PC-3 (cell line): Measurements from ENCODE around the gene PLPP7. TPM values are rescaled to one million over a fixed set of nuclear protein-coding genes. Genes with fewer than 3 reads are reported as not detected.
A peak's percentile ranks its signal among the peaks of the same experiment; 100 is the strongest.

Experiments used
- ATAC-seq: fragments of 200-7000 bp; cut with Tn5 transposase; 2 replicates; pipeline ENCODE4 v1.9.1; 2020; ENCODE audit warnings: mild to moderate bottlenecking, moderate library complexity
- BruUV-seq: library from RNA; stranded (reverse); fragments of 400-500 nt; replicated peaks from 2 replicates; lab custom pipeline; 2021; lab: Mats Ljungman, UMichigan
- CTCF ChIA-PET: fragments of 300-600 bp; sonication (Branson Sonifier 250); formaldehyde crosslinking; loops from one replicate; lab custom pipeline; 2022; ENCODE audit warnings: antibody characterized with exemption; lab: Charles Lee
- POLR2A ChIA-PET: fragments of 300-600 bp; sonication (Branson Sonifier 250); formaldehyde crosslinking; loops from one replicate; lab custom pipeline; 2022; ENCODE audit warnings: antibody characterized with exemption; ENCODE audit not compliant: unreplicated experiment; lab: Charles Lee
- DNase-seq: peaks from one replicate; pipeline ENCODE4 v3.0.0-alpha.2; 2015
- H2AFZ ChIP-seq: fragments of 300-600 bp; sonication (generic); 2 replicates; pipeline ENCODE4 v1.6.0; 2016; ENCODE audit warnings: antibody characterized with exemption, low read length
- H3F3A ChIP-seq: fragments of 300-600 bp; sonication (generic); one replicate; pipeline ENCODE4 v1.6.0; 2017; ENCODE audit warnings: antibody characterized with exemption, low read length, control low read depth, mild to moderate bottlenecking; ENCODE audit not compliant: unreplicated experiment
- H3K27ac ChIP-seq: fragments of 300-600 bp; sonication (generic); 2 replicates; pipeline ENCODE4 v1.5.1; 2016; ENCODE audit warnings: mild to moderate bottlenecking, low read length
- H3K27me3 ChIP-seq: fragments of 300-600 bp; sonication (generic); 2 replicates; pipeline ENCODE4 v1.6.1; 2016; ENCODE audit warnings: low read length, mixed read lengths
- H3K36me3 ChIP-seq: fragments of 300-600 bp; sonication (generic); 2 replicates; pipeline ENCODE4 v1.6.1; 2016; ENCODE audit warnings: low read depth, mixed run types, low read length, mixed read lengths
- H3K4me1 ChIP-seq: fragments of 300-600 bp; sonication (generic); 2 replicates; pipeline ENCODE4 v1.5.1; 2016; ENCODE audit warnings: low read length; ENCODE audit not compliant: insufficient read depth
- H3K4me2 ChIP-seq: fragments of 300-600 bp; sonication (generic); 2 replicates; pipeline ENCODE4 v1.6.0; 2016; ENCODE audit warnings: low read length
- H3K4me3 ChIP-seq: fragments of 300-600 bp; sonication (generic); 2 replicates; pipeline ENCODE4 v1.5.1; 2016; ENCODE audit warnings: mild to moderate bottlenecking, low read length, mixed read lengths
- H3K79me2 ChIP-seq: fragments of 300-600 bp; sonication (generic); 2 replicates; pipeline ENCODE4 v1.6.1; 2017; ENCODE audit warnings: low read length, mixed read lengths
- H3K9ac ChIP-seq: fragments of 300-600 bp; sonication (generic); 2 replicates; pipeline ENCODE4 v1.6.0; 2016; ENCODE audit warnings: mild to moderate bottlenecking, low read length
- H3K9me2 ChIP-seq: fragments of 300-600 bp; sonication (generic); replicated peaks from 2 replicates; pipeline ENCODE4 v1.6.1; 2016; ENCODE audit warnings: mixed run types, low read length, mixed read lengths
- H3K9me3 ChIP-seq: fragments of 300-600 bp; sonication (generic); 2 replicates; pipeline ENCODE4 v1.6.1; 2016; ENCODE audit warnings: low read length, mixed read lengths
- H4K20me1 ChIP-seq: fragments of 300-600 bp; sonication (generic); 2 replicates; pipeline ENCODE4 v1.6.1; 2016; ENCODE audit warnings: low read length, mixed read lengths
- EZH2 ChIP-seq: fragments of 300-600 bp; sonication (generic); IDR thresholded peaks from one replicate; pipeline ENCODE4 v1.6.1; 2017; ENCODE audit warnings: antibody characterized with exemption, mild to moderate bottlenecking, low read length; ENCODE audit not compliant: unreplicated experiment
- EZH2phosphoT487 ChIP-seq: fragments of 300-600 bp; sonication (generic); IDR thresholded peaks from 2 replicates; pipeline ENCODE4 v1.6.1; 2018; ENCODE audit warnings: mild to moderate bottlenecking, antibody characterized with exemption, low read length, borderline replicate concordance
- intact Hi-C: fragments of 100-400 bp; cut with micrococcal nuclease; formaldehyde crosslinking; loops from 2 replicates; pipeline ENCODE4 v1.9.0; 2023
- total RNA-seq: library from RNA; depleted of rRNA; stranded (reverse); fragments of >200 nt; gene quantifications from 2 replicates; pipeline ENCODE4 v1.2.3, GENCODE V29; 2014
- TF ChIP-seq, protein P1 (sequence below): fragments of 300-600 bp; sonication (generic); conservative IDR thresholded peaks from 2 replicates; pipeline ENCODE4 v1.5.1; 2017; ENCODE audit warnings: antibody characterized with exemption, low read depth, mild to moderate bottlenecking, low read length

The PLPP7 gene
- total RNA-seq, 1 experiment from 2014 or later: not detected

DNA sequence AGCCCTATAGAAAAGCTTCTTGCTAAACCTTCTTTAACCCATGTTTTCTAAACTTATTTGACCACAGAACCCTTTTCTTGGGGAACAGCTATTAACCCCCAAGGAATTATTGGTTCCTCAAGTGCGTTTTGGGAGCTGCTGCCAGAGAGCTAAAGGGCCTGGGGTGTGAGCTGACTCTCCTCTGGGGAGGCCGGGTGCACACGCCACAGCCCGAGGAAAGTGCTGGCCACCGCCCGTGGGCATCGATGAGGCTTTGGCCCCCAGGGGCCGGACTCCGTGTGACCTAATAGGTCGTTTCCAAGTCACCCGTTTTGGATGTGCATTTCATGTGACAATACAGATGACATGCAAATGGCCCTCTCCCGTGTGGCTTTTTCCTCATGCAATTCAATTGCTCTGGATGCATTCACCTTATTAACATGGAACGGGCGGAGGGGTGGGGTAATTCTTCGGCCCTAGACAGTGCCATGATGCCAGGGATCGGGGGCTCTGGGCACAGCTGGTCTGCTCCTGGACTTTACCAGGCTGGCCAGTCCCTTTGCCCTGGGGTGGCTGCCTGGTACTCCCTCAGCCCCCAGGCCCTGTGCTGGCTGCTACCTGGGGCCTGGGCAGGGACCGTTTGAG is 19.5 kb downstream of the PLPP7 start:
- Histone ChIP-seq H3K4me1 (no peaks in the 10 kb centered on the region), H3K27ac (no peak overlapping the region), H3F3A (no peaks in the 10 kb centered on the region), H3K79me2 (no peaks in the 10 kb centered on the region), H2AFZ (no peak overlapping the region), H3K9me2 (no peaks in the 10 kb centered on the region), H3K9me3 (no peaks in the 10 kb centered on the region), H3K4me3 (no peak overlapping the region), H3K27me3 (no peaks in the 10 kb centered on the region), H3K36me3 (no peaks in the 10 kb centered on the region), H3K9ac (no peak overlapping the region), H3K4me2 (no peak overlapping the region), H4K20me1 (no peaks in the 10 kb centered on the region)
- POLR2A ChIA-PET: no interaction called here
- TF ChIP-seq, protein P1, sequence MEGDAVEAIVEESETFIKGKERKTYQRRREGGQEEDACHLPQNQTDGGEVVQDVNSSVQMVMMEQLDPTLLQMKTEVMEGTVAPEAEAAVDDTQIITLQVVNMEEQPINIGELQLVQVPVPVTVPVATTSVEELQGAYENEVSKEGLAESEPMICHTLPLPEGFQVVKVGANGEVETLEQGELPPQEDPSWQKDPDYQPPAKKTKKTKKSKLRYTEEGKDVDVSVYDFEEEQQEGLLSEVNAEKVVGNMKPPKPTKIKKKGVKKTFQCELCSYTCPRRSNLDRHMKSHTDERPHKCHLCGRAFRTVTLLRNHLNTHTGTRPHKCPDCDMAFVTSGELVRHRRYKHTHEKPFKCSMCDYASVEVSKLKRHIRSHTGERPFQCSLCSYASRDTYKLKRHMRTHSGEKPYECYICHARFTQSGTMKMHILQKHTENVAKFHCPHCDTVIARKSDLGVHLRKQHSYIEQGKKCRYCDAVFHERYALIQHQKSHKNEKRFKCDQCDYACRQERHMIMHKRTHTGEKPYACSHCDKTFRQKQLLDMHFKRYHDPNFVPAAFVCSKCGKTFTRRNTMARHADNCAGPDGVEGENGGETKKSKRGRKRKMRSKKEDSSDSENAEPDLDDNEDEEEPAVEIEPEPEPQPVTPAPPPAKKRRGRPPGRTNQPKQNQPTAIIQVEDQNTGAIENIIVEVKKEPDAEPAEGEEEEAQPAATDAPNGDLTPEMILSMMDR: no peak
- TF ChIP-seq EZH2: no peak
- TF ChIP-seq EZH2phosphoT487: no peak
- CTCF ChIA-PET: no interaction called here
- intact Hi-C loops: no loop called here
- no peak for ATAC-seq
- no peak for DNase-seq
- BruUV-seq: no TSS peak

DNA sequence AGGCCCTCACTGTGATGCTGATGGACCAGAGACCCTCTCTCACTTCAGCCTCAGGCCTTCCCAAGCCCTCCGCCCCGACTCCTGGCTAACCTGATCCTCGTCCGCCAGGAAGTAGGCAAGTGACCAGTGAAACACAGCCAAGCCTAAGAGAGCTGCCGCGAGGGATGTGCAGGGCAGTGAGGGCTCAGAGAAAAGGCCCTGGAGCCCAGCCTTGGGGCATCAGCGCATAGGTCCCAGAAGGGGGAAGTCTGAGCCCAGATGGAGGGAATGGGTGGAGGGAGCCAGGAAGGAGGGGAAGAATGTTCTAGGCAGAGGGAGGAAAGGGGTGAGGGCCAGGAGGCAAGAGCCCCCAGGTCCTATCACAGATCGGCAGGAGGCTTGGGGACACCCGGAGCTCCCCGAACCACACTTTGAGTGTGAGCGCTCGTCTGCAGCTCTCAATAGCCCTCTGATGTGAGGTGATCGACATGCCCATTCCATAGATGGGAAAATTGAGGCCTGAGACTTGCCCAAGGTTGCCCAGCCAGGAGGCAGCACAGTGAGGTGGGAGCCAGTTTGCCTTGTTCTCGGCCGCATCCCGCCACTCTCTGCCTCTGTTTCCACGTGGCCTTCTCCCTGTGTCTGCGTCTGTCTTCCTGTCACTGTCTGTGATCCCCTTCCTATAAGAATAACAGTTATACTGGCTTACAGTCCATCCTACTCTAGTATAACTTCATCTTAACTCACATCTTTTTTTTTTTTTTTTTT is 20.2 kb downstream of the PLPP7 start:
- Histone ChIP-seq H3K27me3 (no peaks in the 10 kb centered on the region), H3K4me2 (no peak overlapping the region), H3K9me3 (no peaks in the 10 kb centered on the region), H3K4me3 (no peak overlapping the region), H2AFZ (no peak overlapping the region), H4K20me1 (no peaks in the 10 kb centered on the region), H3K9ac (no peak overlapping the region), H3K79me2 (no peaks in the 10 kb centered on the region), H3K9me2 (no peaks in the 10 kb centered on the region), H3K4me1 (no peaks in the 10 kb centered on the region), H3K36me3 (no peaks in the 10 kb centered on the region), H3F3A (no peaks in the 10 kb centered on the region), H3K27ac (no peak overlapping the region)
- no peak for ATAC-seq
- POLR2A ChIA-PET: no interaction called here
- DNase-seq: no peak
- no TSS peak for BruUV-seq
- CTCF ChIA-PET: no interaction called here
- no peak for TF ChIP-seq EZH2
- intact Hi-C loops: no loop called here

DNA sequence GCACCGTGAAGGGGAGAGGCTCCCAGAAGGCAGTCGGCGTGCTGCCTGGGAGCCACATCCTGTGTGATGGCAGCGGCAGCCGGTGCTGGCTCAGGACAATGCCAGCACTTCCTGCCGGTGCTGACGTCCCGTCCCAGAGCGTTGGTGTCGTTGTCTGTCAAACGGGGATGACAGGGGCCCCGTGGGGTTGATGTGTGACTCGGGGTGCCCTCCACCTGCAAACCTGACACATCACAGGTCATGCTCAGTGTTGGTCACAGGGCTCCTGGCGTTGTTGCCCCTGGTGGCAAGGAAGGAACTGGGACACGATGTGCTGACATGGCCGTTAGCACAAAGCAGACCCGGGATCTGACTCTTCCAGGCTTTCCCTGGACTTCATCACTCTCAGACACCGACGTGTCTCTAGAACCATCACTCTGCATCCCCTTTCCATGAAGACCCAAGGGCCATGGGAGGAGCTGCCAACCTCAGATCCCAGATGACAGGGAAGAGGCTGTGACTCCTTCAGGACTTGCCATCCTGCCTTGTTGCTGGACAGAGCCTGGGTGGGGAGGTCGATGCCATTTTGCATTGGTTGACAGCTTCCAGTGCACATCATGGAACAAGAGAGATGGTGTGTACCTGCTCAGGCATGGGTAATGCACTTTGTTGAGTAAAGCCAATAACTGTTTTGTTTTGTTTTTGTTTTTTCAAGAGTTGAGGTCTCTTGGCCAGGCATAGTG is 21.5 kb downstream of the PLPP7 start:
- H3K27ac ChIP-seq: no peak overlapping the region
- H3K9me3 ChIP-seq: no peaks in the 10 kb centered on the region
- no peak overlapping the region for H3K9ac ChIP-seq
- ChIA-PET CTCF (no interaction called here), POLR2A (no interaction called here)
- H4K20me1 ChIP-seq: no peaks in the 10 kb centered on the region
- no peaks in the 10 kb centered on the region for H3K27me3 ChIP-seq
- no peaks in the 10 kb centered on the region for H3K4me1 ChIP-seq
- no peaks in the 10 kb centered on the region for H3K36me3 ChIP-seq
- peak overlapping the region; percentile 31; the same call in 1 of the 2 replicates for H3K4me3 ChIP-seq
- TF ChIP-seq EZH2 (no peak), EZH2phosphoT487 (no peak)
- TF ChIP-seq, protein P1: no peak
- no peaks in the 10 kb centered on the region for H3K79me2 ChIP-seq
- peak overlapping the region; percentile 55; the same call in 1 of the 2 replicates for H3K4me2 ChIP-seq
- DNase-seq (peak; percentile 1), ATAC-seq (peak; percentile 56)
- no TSS peak for BruUV-seq
- no peaks in the 10 kb centered on the region for H3F3A ChIP-seq
- peak overlapping the region; percentile 75 for H2AFZ ChIP-seq
- no peaks in the 10 kb centered on the region for H3K9me2 ChIP-seq
- intact Hi-C loops: no loop called here
